HG03460 (cell line): ENCODE data around the gene EIPR1.
"Not testable (repeated sequence)": the region's sequence is repeated elsewhere in the genome, so short reads cannot be mapped to it uniquely, and the experiment has no call there.

ENCODE experiments used
- ATAC-seq: cut with Tn5 transposase; IDR thresholded peaks from one replicate; pipeline ENCODE4 v1.9.1; 2021; ENCODE audit not compliant: unreplicated experiment

The EIPR1 gene

DNA sequence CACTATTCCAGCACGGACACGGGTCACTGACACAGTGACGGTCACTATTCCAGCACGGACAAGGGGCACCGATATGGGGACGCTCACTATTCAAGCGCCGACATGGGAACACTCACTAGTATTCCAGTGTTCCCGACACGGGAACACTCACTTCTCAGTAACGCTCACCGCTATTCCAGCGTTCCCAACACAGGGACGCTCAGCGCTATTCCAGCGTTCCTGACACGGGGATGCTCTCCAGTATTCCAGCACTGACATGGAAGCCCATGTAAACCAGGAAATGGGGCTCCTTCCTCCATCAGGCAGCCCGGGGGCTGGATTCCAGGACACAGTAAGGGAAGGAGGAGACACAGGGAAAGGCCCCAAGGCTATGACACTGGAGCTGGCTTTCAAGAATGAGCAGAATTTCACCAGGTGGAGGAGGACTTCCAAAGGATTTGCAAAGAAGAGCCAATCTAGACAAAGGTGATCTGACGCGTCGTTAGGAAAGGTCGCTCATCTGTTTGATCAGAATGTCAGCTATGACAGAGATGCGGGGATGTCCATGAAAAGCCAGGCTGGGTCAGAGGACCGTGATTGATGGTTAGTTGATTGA is 196.1 kb downstream of the EIPR1 start:
- ATAC-seq, result no peak

DNA sequence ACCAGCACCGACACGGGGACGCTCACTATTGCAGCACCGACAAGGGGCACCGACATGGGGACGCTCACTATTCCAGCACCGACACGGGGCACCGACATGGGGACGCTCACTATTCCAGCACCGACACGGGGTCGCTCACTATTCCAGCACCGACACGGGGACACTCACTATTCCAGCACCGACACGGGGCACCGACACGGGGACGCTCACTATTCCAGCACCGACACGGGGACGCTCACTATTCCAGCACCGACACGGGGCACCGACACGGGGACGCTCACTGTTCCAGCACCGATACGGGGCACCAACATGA is 196.8 kb downstream of the EIPR1 start:
- not testable (repeated sequence) for ATAC-seq

DNA sequence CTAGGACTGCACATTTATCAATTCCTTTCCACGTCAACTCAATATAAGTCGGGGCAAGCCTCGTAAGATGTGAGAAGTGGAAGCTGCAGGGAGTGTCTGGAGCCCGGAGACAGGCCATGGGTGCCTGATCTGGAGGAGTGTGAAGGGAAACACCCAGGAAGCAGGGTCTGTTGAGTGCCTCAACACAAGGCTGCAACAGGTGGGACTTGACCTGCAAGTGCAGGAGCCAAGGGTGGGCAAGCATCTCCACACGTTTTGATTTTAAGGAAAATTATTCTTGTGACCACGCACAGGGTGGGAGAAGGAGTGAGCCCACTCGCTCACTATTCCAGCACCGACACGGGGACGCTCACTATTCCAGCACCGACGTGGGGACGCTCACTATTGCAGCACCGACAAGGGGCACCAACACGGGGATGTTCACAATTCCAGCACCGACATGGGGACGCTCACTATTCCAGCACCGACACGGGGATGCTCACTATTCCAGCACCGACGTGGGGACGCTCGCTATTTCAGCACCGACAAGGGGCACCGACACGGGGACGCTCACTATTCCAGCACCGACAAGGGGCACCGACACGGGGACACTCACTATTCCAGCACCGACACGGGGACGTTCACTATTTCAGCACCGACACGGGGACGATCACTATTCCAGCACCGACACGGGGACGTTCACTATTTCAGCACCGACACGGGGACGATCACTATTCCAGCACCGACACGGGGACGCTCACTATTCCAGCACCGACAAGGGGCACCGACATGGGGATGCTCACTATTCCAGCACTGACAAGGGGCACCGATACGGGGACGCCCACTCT is 197.3 kb downstream of the EIPR1 start:
- ATAC-seq, result no peak

DNA sequence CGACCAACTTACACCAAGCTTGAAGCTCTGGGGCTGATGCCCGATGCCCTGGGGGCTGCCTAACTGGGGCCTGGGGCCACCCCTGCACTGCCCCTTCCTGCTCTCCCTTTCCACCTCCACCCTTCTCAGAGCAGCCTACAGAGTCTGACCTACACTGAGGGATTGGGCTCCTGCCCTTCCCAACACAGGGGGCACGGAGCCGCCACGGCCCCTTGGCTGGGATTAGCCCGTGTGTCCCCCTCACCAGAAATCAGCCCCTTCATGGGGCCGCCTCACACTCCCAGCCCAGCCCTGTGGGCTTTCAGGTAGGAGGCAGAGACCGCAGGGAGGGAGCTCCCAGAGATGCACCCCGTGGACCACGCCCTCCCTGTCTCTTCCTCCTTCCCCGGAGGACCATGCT is 198.0 kb downstream of the EIPR1 start:
- ATAC-seq, result no peak

DNA sequence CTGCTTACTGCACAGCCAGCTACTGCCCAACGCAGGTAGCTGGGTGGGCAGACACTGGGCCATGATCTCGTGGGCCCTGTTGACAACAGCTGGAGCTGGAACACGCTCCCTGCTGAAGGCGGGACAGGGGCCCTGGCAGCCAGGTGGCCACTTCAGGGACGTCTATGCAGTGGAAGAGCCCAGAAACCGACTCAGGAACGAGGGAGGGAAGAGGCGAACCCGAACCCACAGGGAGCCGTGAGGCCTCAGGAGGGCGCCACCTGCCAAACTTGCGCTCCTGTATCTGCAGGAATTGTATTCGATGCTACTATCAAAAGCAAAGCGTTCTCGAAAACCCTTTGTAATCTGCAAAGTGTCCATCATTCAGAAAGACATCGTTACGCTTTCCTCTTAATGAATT is 198.4 kb downstream of the EIPR1 start:
- ATAC-seq, result no peak

DNA sequence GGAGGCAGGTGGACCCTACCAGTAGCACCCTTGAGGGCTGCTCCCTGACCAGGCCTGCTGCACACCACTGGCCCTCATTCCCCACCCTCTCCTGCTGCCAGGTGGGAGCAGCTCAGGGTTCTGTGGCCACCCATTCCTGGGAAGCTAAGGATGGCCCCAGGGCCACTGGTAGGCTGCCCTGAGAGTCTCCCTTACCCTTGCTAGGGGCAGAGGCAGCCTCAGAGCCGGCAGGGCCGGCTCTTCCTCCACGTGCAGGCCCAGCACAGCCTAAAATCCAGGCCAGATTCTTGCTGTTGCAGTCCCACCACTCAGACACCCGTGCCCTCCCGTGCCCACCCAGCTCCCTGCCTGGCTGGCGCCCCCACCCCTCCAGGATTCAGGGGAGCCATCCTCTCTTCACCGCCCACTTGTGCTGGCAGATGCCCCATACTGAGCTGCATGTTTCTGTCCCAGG is 199.0 kb downstream of the EIPR1 start:
- ATAC-seq, result no peak

DNA sequence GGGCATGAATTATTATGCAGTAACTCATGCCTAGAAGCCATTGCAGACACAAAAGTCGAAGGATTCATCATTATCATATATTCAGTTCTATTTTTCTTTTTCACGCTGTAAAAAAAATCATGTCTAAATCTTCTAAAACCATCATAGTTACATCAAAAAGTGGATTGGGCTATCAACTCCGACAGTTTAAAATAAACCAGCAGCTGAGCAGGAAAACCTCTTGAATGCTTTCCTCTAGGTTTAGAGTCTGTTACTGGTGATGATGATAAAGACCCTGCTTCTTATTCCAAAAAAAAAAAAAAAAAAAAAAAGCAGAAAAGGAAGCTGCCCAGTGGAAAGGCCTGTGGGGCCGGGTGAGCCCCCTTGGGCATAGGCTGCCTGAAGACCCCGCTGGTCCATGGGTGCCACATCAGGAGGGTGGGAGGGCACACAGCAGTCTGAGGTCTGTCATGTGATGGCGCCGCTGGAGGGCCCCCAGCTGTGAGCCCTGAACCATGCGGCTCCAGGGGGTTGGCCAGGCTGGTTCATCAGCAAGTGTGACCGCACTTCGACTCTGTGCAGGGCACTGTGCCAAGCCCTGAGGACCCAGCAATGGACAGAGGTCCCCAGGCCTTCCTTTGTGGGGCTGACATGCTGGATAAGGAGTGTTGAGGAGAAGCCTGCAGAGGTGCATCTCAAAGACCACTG is 199.6 kb downstream of the EIPR1 start:
- no peak for ATAC-seq

DNA sequence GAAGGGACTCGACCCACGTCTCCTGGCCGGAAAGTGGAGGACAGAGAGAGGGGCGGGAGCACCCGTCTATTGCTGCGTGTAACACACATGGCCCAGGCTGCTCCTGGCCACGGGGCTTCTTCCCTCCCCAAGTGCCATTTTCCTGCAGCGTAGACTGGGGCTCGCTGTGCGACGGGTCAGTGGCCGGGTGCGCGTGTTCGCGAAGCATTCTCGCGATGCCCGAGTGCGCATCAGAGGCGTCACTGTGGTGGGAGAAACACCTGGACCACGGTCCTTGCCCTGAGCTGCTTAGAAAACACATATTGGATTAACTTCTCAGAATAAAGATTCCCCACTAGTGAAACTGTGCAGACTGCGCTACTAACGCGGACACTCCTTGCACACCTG is 200.8 kb downstream of the EIPR1 start:
- ATAC-seq, result no peak

DNA sequence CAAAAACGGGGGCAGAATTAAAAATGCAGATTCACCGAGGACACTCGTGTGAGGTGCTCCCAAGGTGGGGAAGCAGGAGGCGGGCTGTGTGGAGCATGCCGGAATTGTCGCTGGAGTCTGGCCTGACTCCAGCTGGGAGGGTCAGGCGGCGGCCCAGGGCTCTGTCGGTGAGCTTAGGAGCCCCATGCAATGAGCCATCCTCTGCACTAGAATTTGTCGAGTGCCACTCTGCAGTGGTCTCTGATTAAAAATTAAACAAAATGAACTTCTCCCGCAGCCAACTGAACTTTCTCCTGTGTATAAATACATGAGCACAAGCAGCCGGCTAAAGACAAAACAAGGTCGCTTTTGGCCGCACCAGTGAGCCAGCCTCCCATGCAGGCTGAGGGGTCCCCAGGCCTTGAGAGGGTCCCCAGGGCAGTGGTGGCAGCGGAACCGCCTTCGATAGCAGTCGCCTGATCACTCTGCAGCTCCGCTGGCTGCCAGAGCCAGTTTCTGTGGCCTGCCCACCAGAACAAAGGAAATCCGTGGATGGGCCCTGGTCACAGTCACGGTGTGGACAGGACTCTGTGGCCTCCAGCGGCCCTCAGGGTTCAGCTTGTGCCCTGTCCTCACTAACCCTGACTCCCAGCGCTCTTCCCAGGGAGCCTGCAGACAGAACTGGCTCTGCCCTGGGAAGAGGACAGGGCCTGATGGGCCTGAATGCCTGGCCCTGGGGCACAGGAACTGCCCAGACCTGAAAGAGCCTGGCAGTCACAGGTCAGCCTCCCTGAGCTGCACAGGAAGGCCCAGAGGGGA is 201.3 kb downstream of the EIPR1 start:
- ATAC-seq, result no peak

DNA sequence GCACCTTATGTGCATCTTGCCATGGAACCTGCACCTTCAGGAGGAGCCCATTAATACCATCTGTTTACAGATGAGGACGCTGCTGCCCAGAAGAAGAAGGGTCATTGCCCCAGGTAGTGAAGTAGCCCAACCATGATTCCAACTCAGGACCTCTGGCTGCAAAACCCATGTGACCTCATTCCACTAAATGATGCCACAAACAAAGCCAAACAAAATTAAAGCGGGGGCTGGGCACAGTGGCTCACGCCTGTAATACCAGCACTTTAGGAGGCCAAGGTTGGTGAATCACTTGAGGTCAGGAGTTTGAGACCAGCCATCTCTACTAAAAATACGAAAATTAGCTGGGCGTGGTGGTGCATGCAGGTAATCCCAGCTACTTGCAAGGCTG is 202.1 kb downstream of the EIPR1 start:
- no peak for ATAC-seq

DNA sequence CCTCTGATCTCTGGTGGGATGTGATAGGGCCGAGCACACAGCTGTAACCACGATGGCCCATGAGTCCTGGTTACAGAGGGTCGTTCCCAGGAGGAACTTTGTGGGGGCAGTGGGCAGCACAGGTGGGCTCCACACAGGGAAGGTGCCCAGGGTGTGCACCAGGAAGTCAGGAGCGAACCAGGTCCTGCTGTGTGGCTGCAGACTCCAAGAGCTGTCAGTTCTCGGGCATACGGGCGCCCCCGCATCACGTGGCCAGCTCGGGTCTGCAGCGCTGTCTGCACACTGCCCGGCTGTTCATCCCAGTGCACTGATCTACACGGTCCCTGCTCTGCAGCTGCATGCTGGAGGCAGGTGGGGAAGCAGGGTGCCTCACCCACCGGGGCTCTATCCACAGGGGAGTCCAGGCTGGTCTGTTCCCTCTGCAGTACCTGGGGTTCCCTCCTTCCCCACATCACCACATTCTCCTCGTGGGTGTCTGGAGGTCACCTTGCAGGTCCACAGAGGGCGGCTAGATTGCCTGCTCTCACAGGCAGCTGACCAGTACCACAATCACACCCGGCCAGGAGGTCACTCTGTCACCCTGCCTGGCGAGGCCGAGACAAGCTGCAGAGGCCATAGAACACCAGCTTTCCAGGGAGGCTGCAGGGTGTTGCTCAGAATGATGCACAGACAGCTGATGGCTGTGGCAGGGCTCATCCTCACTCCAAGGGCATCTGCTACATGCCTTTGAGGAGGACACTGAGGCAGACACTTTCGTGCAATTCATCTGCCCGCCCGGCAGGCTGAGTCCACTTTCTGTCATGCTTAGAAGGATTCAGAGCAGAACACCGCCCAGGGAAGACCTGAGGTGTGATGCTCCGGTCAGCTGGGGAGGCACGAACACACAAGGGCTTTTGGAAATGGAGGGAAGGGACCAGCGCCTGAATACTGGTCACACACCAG is 202.7 kb downstream of the EIPR1 start:
- no peak for ATAC-seq

DNA sequence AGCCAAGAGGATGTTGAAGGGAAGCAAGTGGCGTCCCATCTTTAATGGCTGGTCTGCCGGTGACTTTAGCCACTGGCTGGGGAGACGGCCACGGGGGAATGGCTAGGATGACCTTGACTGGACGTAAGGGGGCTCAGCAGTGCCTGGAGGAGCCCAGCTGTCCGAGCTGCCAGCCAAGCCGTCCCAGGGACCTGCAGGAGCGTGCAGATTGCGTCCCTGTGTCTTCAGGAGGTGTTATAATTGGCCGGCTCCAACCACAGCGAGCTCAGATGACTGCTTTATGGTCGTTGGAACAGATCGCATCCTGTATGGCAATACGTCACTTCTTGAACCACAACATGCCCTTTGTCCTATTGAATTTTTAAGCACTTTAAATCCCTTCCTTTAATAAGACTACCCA is 204.6 kb downstream of the EIPR1 start:
- no peak for ATAC-seq

DNA sequence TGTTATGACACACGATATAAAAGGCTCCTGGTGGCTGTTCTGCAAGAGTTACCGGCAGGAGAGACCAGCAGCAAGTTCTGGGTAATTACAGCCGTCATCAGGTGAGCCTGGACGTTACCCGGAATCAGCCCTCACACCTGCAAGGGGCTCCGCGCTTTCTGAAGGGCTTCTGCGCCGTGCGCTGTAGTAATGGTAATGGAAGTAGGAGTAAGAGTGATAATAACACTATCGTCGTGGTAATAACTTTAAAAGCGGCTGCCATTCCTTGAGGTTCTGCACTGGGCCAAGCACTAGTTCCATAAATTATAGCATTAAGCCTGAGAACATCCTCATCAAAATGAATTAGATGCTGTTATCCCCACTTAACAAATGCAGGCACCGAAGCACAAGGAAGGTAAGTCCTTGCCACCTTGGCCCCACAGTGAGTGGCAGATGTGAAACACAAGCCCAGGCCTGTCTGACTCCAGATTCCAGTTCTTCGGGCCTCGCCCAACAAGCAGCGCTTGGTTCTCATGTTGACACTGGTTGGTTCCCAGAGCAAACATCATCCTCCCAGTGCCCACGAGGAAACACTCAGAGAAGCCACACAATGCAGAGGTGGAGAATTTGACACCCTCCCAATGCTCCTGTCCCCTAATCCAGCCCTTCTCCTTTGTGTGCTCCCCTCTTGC is 205.2 kb downstream of the EIPR1 start:
- no peak for ATAC-seq

DNA sequence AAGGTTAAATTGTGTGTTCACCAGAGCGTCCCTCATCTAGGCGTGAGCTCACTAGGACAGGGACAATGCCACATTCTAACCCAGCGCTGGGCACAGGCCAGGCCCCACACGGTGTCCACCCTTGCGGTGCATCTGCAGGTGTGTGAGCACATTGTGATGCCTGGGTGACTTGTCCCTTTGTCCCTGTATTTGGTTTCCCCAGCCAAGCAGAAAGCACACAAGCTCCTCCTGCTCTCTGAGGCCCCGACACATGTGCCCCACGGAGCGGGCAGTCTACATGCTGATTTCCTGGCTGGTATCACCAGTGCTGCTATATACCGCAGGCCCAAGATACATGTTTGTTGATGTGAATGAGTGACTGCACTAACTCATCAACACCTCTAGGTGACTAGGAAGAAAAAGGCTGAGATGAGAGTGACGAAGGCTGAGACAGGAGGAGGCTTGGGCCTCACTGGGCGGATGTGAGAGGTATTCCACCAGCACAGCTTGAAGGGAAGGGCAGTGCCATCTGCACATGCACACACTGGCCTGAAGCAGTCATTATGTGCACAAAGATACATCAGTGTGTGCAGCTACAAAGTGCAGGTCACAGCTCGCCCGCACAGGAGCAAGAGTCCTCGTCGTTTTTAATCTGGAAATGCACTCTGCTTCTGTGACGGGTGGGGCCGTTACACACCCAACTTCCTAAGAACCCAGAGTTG is 205.9 kb downstream of the EIPR1 start:
- ATAC-seq, result no peak

DNA sequence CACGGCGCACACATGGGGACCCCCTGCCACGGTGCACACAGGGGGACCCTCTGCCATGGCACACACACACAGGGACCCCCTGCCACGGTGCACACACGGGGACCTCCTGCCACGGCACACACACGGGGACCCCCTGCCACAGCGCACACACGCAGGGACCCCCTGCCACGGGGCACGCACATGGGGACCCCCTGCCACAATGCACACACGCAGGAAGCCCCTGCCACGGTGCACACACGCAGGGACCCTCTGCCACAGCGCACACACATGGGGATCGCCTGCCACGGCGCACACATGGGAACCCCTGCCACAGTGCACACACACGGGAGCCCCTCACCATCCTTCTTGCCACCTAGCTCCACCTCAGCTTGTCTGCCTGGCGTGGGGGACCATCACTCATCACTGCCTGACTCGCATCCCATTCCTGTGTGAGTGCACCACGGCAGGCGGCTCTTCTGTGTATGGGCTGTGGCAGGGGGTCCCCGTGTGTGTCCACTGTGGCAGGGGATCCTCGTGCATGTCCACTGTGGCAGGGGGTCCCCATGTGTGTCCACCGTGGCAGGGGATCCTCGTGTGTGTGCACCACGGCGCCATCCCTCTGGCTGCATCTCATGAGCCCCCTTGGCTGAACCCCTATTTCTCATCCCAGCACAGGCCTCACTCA is 206.7 kb downstream of the EIPR1 start:
- no peak for ATAC-seq

DNA sequence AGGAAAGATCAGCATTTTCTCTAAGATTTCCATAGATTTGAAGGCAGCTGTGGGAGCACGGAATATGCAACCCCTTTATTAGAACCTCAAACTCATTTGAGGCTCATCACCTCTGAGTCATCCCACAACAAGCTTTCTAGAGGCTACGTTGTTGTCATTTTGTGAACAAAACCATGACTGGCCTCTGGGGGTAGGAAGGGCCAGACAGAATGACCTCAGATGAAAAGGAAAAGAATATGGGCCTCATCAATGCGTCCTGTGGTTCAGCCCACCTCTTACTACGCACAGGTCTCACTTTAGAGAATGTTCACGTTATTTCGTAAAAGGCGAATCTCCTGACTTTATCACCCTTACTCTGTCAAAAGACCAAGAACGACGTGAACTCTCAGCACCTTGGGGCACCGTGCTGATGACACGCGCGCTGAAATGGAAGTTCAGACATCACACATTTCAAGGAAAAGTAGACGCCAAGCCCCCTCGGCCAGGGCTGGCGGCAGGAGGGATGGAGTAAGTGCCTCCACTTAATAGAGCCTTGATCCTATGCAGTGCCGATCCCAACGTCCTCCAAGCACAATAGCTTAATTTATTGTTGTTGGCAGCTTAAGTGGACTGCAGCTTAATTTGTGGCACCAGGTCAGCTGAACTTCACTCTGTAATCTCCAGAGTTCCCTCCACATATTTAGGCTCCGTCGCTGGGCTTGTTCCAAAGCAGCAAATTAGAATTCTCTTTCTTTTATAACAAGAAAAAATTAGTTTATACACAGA is 208.3 kb downstream of the EIPR1 start:
- ATAC-seq, result no peak

DNA sequence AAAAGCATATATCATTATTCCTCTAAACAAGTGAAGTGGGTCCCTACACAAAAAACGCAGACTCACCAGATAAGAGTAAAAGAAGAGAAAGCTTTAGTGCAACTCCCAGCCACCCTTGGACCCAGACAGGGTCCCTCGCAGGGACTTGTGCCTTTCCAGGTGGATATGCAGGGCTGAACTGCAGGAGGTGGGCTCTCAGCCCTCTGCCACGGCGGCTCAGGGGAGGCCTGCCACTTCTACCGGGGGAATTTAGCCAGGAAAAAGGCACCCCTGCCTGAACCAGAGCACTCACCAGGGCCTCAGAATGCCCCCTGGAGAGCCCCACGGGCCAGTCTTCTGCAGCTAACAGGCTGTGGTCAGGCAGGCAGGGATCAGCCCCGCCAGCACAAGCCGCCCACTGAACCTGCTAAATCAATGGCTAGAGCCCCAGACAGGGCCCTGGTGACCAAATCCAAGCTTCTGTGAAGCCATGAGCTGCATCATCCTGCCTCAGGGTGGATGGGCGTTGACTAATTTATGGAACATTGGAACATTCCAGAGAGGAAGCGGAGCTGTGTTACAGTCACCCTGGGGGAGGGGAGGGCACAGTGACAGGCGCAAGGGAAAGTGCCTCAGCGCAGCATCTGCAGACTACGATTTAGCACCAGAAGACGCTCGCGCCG is 209.3 kb downstream of the EIPR1 start:
- ATAC-seq, result no peak
